IMR-90 (cell line): ENCODE results near the gene LYPD6B. TPM values are rescaled to one million over a fixed set of nuclear protein-coding genes. Genes with fewer than 3 reads are reported as not detected.

Experiments used
- ATAC-seq: fragments of 200-7000 bp; cut with Tn5 transposase; 2 replicates; pipeline ENCODE4 v1.9.1; 2020; ENCODE audit warnings: low read depth, mild to moderate bottlenecking, moderate library complexity
- BruUV-seq: library from RNA; stranded (reverse); fragments of 400-500 nt; replicated peaks from 2 replicates; lab custom pipeline; 2021; lab: Mats Ljungman, UMichigan
- CTCF ChIA-PET: fragments of 300-600 bp; formaldehyde crosslinking; extraction: SDS; loops from one replicate; lab custom pipeline; 2021; ENCODE audit warnings: antibody characterized with exemption; lab: Yijun Ruan, JAX
- POLR2A ChIA-PET: fragments of 300-600 bp; sonication (Branson Sonifier 250); formaldehyde crosslinking; loops from one replicate; lab custom pipeline; 2022; ENCODE audit warnings: antibody characterized with exemption; ENCODE audit not compliant: unreplicated experiment; lab: Charles Lee
- DNase-seq: peaks from one replicate; pipeline ENCODE4 v3.0.0; 2013
- H2AFZ ChIP-seq: replicated peaks from 2 replicates; pipeline ENCODE3; 2013; ENCODE audit warnings: low read length, mild to moderate bottlenecking; ENCODE audit not compliant: poor library complexity
- H2AK5ac ChIP-seq: 2 replicates; pipeline ENCODE4 v1.6.1; 2013; ENCODE audit warnings: low read depth, low read length, inconsistent platforms
- H2AK9ac ChIP-seq: replicated peaks from 2 replicates; pipeline ENCODE3; 2013; ENCODE audit warnings: mild to moderate bottlenecking, low read depth, low read length, moderate library complexity; ENCODE audit not compliant: poor library complexity
- H2BK120ac ChIP-seq: 2 replicates; pipeline ENCODE4 v1.6.1; 2013; ENCODE audit warnings: low read depth, low read length, inconsistent platforms
- H2BK15ac ChIP-seq: 3 replicates; pipeline ENCODE4 v1.6.1; 2013; ENCODE audit warnings: low read depth, low read length, inconsistent platforms
- H2BK20ac ChIP-seq: 2 replicates; pipeline ENCODE4 v1.6.1; 2013; ENCODE audit warnings: low read depth, mild to moderate bottlenecking, inconsistent platforms, low read length, moderate library complexity
- H2BK5ac ChIP-seq: 2 replicates; pipeline ENCODE4 v1.6.1; 2013; ENCODE audit warnings: mild to moderate bottlenecking, low read depth, low read length, inconsistent platforms; ENCODE audit not compliant: poor library complexity, severe bottlenecking
- H3K14ac ChIP-seq: replicated peaks from 2 replicates; pipeline ENCODE4 v1.6.1; 2013; ENCODE audit warnings: low read depth, low read length, inconsistent platforms
- H3K18ac ChIP-seq: 2 replicates; pipeline ENCODE4 v1.6.1; 2013; ENCODE audit warnings: low read depth, low read length, control low read depth
- H3K23ac ChIP-seq: 2 replicates; pipeline ENCODE4 v1.6.1; 2013; ENCODE audit warnings: low read depth, low read length, inconsistent platforms
- H3K27ac ChIP-seq: 2 replicates; pipeline ENCODE4 v1.5.1; 2013; ENCODE audit warnings: mild to moderate bottlenecking, control low read depth, low read length; ENCODE audit not compliant: insufficient read depth
- H3K27me3 ChIP-seq: 2 replicates; pipeline ENCODE4 v1.6.1; 2013; ENCODE audit warnings: low read length; ENCODE audit not compliant: control insufficient read depth, insufficient read depth
- H3K36me3 ChIP-seq: 2 replicates; pipeline ENCODE4 v1.6.1; 2013; ENCODE audit warnings: low read length, mixed read lengths; ENCODE audit not compliant: control insufficient read depth, insufficient read depth
- H3K4ac ChIP-seq: 2 replicates; pipeline ENCODE4 v1.6.1; 2013; ENCODE audit warnings: low read depth, low read length, inconsistent platforms
- H3K4me1 ChIP-seq: 2 replicates; pipeline ENCODE4 v1.6.1; 2013; ENCODE audit warnings: low read length, mixed read lengths; ENCODE audit not compliant: control insufficient read depth, insufficient read depth
- H3K4me2 ChIP-seq: 2 replicates; pipeline ENCODE4 v1.6.1; 2013; ENCODE audit warnings: low read depth, mild to moderate bottlenecking, control low read depth, low read length, moderate library complexity
- H3K4me3 ChIP-seq: 2 replicates; pipeline ENCODE4 v1.5.1; 2013; ENCODE audit warnings: low read depth, mild to moderate bottlenecking, control low read depth, low read length, moderate library complexity; ENCODE audit not compliant: insufficient read depth
- H3K56ac ChIP-seq: 2 replicates; pipeline ENCODE4 v1.6.1; 2013; ENCODE audit warnings: low read length, inconsistent platforms; ENCODE audit not compliant: insufficient read depth; ENCODE audit errors: extremely low read depth
- H3K79me1 ChIP-seq, 2 experiments: 2 replicates each; pipeline ENCODE4 v1.6.1; 2013; ENCODE audit warnings: low read length in 2 of 2, inconsistent platforms in 1 of 2, low read depth in 1 of 2
- H3K9ac ChIP-seq: 2 replicates; pipeline ENCODE4 v1.6.1; 2013; ENCODE audit warnings: low read depth, low read length, control low read depth
- H3K9me1 ChIP-seq: 2 replicates; pipeline ENCODE4 v1.6.1; 2013; ENCODE audit warnings: low read length, inconsistent platforms; ENCODE audit not compliant: insufficient read depth
- H3K9me3 ChIP-seq: 2 replicates; pipeline ENCODE4 v1.6.1; 2013; ENCODE audit warnings: low read length; ENCODE audit not compliant: control insufficient read depth, insufficient read depth
- H4K20me1 ChIP-seq: 2 replicates; pipeline ENCODE4 v1.6.1; 2013; ENCODE audit warnings: low read length, inconsistent platforms; ENCODE audit not compliant: insufficient read depth
- H4K5ac ChIP-seq: 2 replicates; pipeline ENCODE4 v1.6.1; 2013; ENCODE audit warnings: mild to moderate bottlenecking, low read depth, low read length, control low read depth
- H4K8ac ChIP-seq, 2 experiments: 2 replicates each; pipeline ENCODE4 v1.6.1; 2013; ENCODE audit warnings: low read depth in 2 of 2, low read length in 2 of 2, control low read depth in 1 of 2, inconsistent platforms in 1 of 2
- H4K91ac ChIP-seq: 2 replicates; pipeline ENCODE4 v1.6.1; 2013; ENCODE audit warnings: low read depth, low read length, inconsistent platforms; ENCODE audit not compliant: insufficient read depth
- CHD1 ChIP-seq: IDR thresholded peaks from 2 replicates; pipeline ENCODE4 v1.6.1; 2012; ENCODE audit warnings: low read depth, low read length, improper control_type of control experiment
- MAZ ChIP-seq: IDR thresholded peaks from 2 replicates; pipeline ENCODE4 v1.6.1; 2012; ENCODE audit warnings: low read depth, mild to moderate bottlenecking, low read length, improper control_type of control experiment, moderate library complexity, borderline replicate concordance
- MXI1 ChIP-seq: IDR thresholded peaks from 2 replicates; pipeline ENCODE4 v1.6.1; 2012; ENCODE audit warnings: low read depth, mild to moderate bottlenecking, low read length, moderate library complexity, borderline replicate concordance
- NFE2L2 ChIP-seq: fragments of 150-350 bp; IDR thresholded peaks from 2 replicates; pipeline ENCODE4 v1.6.1; 2016; ENCODE audit warnings: low read depth, mild to moderate bottlenecking, low read length
- POLR2A ChIP-seq: IDR thresholded peaks from 2 replicates; pipeline ENCODE4 v1.6.1; 2012; ENCODE audit warnings: mild to moderate bottlenecking, low read depth, low read length
- WGBS, 2 experiments: methylation state at CpG; one replicate each; pipeline versions ENCODE4 v1.1.5 to v1.1.7; 2013; ENCODE audit warnings: missing lambda C conversion rate in 2 of 2; ENCODE audit not compliant: insufficient read length in 1 of 2; ENCODE audit errors: extremely low coverage in 2 of 2; 5-methylcytosine and 5-hydroxymethylcytosine counted together
- dilution Hi-C: fragments of 300-500 bp; cut with HindIII; formaldehyde crosslinking; loops from one replicate; pipeline ENCODE4 v1.14.3; 2018; ENCODE audit warnings: low sequenced_read_pairs; ENCODE audit not compliant: unreplicated experiment
- in situ Hi-C: fragments of 300-500 bp; cut with MboI; formaldehyde crosslinking; loops from 3 replicates; pipeline ENCODE4 v1.14.3; 2019; ENCODE audit warnings: low sequenced_read_pairs, inconsistent platforms, mixed read lengths
- intact Hi-C: fragments of 100-400 bp; cut with micrococcal nuclease; formaldehyde crosslinking; loops from 2 replicates; pipeline ENCODE4 v1.10.0; 2022
- polyA plus RNA-seq, 3 experiments: library from polyadenylated mRNA; depleted of rRNA; stranded (reverse); fragments of >200 nt; gene quantifications; 2 replicates each; pipeline ENCODE4 v1.2.3, GENCODE V29; 2012; ENCODE audit warnings: low replicate concordance in 1 of 3
- total RNA-seq: library from RNA; depleted of rRNA; stranded (reverse); fragments of >200 nt; gene quantifications from 2 replicates; pipeline ENCODE4 v1.2.3, GENCODE V29; 2012
- TF ChIP-seq, protein P1 (sequence below): fragments of 150-350 bp; IDR thresholded peaks from 2 replicates; pipeline ENCODE4 v1.6.1; 2017; ENCODE audit warnings: mild to moderate bottlenecking, antibody characterized with exemption, low read length, low read depth

Gene LYPD6B
- total and polyA plus RNA-seq, 2 of the 4 experiments (the other 2 are of a cell fraction): 0.05 TPM; not detected in 1

- Histone ChIP-seq H3K4me2 (no peak overlapping the region), H2AK9ac (no peak overlapping the region), H2BK15ac (no peak overlapping the region), H3K4ac (no peak overlapping the region), H4K20me1 (no peaks in the 10 kb centered on the region), H4K91ac (no peak overlapping the region), H3K4me3 (no peak overlapping the region), H4K8ac (no peak overlapping the region), H2BK120ac (no peak overlapping the region), H3K18ac (no peak overlapping the region), H3K9me1 (no peaks in the 10 kb centered on the region), H2BK20ac (no peak overlapping the region), H2AFZ (no peak overlapping the region), H3K27me3 (peaks cover 8% of the 10 kb centered on the region), H3K14ac (no peak overlapping the region), H3K9ac (no peak overlapping the region), H2AK5ac (no peak overlapping the region), H3K4me1 (no peaks in the 10 kb centered on the region), H3K9me3 (no peaks in the 10 kb centered on the region), H3K23ac (no peak overlapping the region), H4K5ac (no peak overlapping the region), H3K36me3 (no peaks in the 10 kb centered on the region), H3K27ac (no peak overlapping the region), H3K56ac (no peak overlapping the region), H3K79me1 (no peaks in the 10 kb centered on the region), H2BK5ac (no peak overlapping the region)
- in situ Hi-C loops (loop anchor here (10.0 kb wide), 1 partner anchor 292 kb away; no protein-coding TSS in a partner anchor), dilution Hi-C loops (no loop called here), intact Hi-C loops (no loop called here)
- ChIA-PET POLR2A (no interaction called here), CTCF (no interaction called here)
- ATAC-seq: no peak
- TF ChIP-seq MAZ (no peak), POLR2A (no peak), MXI1 (no peak), CHD1 (no peak), NFE2L2 (no peak)
- TF ChIP-seq, protein P1, sequence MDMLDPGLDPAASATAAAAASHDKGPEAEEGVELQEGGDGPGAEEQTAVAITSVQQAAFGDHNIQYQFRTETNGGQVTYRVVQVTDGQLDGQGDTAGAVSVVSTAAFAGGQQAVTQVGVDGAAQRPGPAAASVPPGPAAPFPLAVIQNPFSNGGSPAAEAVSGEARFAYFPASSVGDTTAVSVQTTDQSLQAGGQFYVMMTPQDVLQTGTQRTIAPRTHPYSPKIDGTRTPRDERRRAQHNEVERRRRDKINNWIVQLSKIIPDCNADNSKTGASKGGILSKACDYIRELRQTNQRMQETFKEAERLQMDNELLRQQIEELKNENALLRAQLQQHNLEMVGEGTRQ: no peak
- WGBS, 2 experiments: no CpG with 5 or more reads among the region's 6 CpGs
- no TSS peak for BruUV-seq
- DNase-seq: no peak
Measured at GRCh38 chr2:149023091-149023490, 15.4 kb upstream of the LYPD6B start.
